CD14-positive monocyte (primary cell): ENCODE results near the gene PPP6R3. TPM values are rescaled to one million over a fixed set of nuclear protein-coding genes. Genes with fewer than 3 reads are reported as not detected.
A peak's percentile ranks its signal among the peaks of the same experiment; 100 is the strongest.

ENCODE experiments used
- DNase-seq, 3 donors: peaks; one replicate each; pipeline ENCODE4 v3.0.0-alpha.2; 2011 to 2022
- H2AFZ ChIP-seq: 2 replicates; pipeline ENCODE4 v1.6.0; 2012; ENCODE audit warnings: mild to moderate bottlenecking, low read depth, low read length, inconsistent platforms; ENCODE audit not compliant: insufficient read depth, poor library complexity, severe bottlenecking
- H3K27ac ChIP-seq, 2 donors: 1 replicate in 1 of 2; 2 replicates in 1 of 2; pipeline ENCODE4 v1.5.1; 2012 to 2013; ENCODE audit warnings: low read length in 2 of 2, control low read depth in 1 of 2, inconsistent platforms in 1 of 2, low read depth in 1 of 2, mild to moderate bottlenecking in 1 of 2
- H3K27me3 ChIP-seq, 2 donors: one replicate each; pipeline versions ENCODE4 v1.6.0 to v1.6.1; 2011 to 2013; ENCODE audit warnings: low read length in 2 of 2; ENCODE audit not compliant: control insufficient read depth in 2 of 2, insufficient read depth in 2 of 2
- H3K36me3 ChIP-seq, 2 donors: replicated peaks in 1 of 2; 1 replicate in 1 of 2; 2 replicates in 1 of 2; pipeline versions ENCODE4 v1.5.1 to v1.6.1; 2012 to 2013; ENCODE audit warnings: low read length in 2 of 2, control low read depth in 1 of 2, inconsistent platforms in 1 of 2, mild to moderate bottlenecking in 1 of 2; ENCODE audit not compliant: insufficient read depth in 2 of 2, control insufficient read depth in 1 of 2
- H3K4me1 ChIP-seq, 2 donors: 1 replicate in 1 of 2; 2 replicates in 1 of 2; pipeline versions ENCODE4 v1.5.1 to v1.6.1; 2012 to 2013; ENCODE audit warnings: low read length in 2 of 2, control low read depth in 1 of 2, inconsistent platforms in 1 of 2, mild to moderate bottlenecking in 1 of 2, moderate library complexity in 1 of 2; ENCODE audit not compliant: insufficient read depth in 2 of 2, control insufficient read depth in 1 of 2
- H3K4me2 ChIP-seq: replicated peaks from 2 replicates; pipeline ENCODE3; 2012; ENCODE audit warnings: low read length, moderate library complexity, mild to moderate bottlenecking; ENCODE audit not compliant: poor library complexity, severe bottlenecking; ENCODE audit errors: extremely low read depth
- H3K4me3 ChIP-seq, 3 experiments: fragments of 200-600 bp in 1 of 3; sonication (generic) in 1 of 3; replicated peaks in 1 of 3; 1 replicate in 2 of 3; 2 replicates in 1 of 3; pipeline ENCODE4 v1.5.1; 2011 to 2013; ENCODE audit warnings: low read length in 3 of 3, mild to moderate bottlenecking in 3 of 3, control low read depth in 2 of 3, low read depth in 2 of 3, inconsistent platforms in 1 of 3, moderate library complexity in 1 of 3
- H3K79me2 ChIP-seq: 2 replicates; pipeline ENCODE4 v1.6.0; 2012; ENCODE audit warnings: mild to moderate bottlenecking, control low read depth, inconsistent platforms, low read length, moderate library complexity; ENCODE audit not compliant: insufficient read depth
- H3K9ac ChIP-seq: 2 replicates; pipeline ENCODE4 v1.6.0; 2017; ENCODE audit warnings: low read length, mild to moderate bottlenecking; ENCODE audit not compliant: insufficient read depth, poor library complexity, severe bottlenecking
- H3K9me3 ChIP-seq, 2 donors: replicated peaks in 1 of 2; 1 replicate in 1 of 2; 2 replicates in 1 of 2; pipeline versions ENCODE4 v1.5.1 to v1.6.1; 2012 to 2013; ENCODE audit warnings: low read length in 2 of 2, control low read depth in 1 of 2; ENCODE audit not compliant: control insufficient read depth in 1 of 2, insufficient read depth in 1 of 2
- H4K20me1 ChIP-seq: 2 replicates; pipeline ENCODE4 v1.6.0; 2012; ENCODE audit warnings: mild to moderate bottlenecking, low read length, control low read depth, moderate library complexity; ENCODE audit not compliant: insufficient read depth
- H3K27ac Mint-ChIP-seq, 7 donors: one replicate each; pipeline ENCODE4 v1.8.0; 2020; ENCODE audit warnings: mild to moderate bottlenecking in 7 of 7, mixed read lengths in 7 of 7, moderate library complexity in 6 of 7, inconsistent platforms in 2 of 7
- H3K27me3 Mint-ChIP-seq, 3 donors: one replicate each; pipeline ENCODE4 v1.8.0; 2021 to 2022; ENCODE audit warnings: low read depth in 3 of 3, mild to moderate bottlenecking in 3 of 3, mixed read lengths in 3 of 3, moderate library complexity in 3 of 3, inconsistent platforms in 1 of 3
- H3K36me3 Mint-ChIP-seq, 2 donors: one replicate each; pipeline ENCODE4 v1.8.0; 2020; ENCODE audit warnings: mixed read lengths in 2 of 2, inconsistent platforms in 1 of 2, mild to moderate bottlenecking in 1 of 2
- H3K4me1 Mint-ChIP-seq: one replicate; pipeline ENCODE4 v1.8.0; 2020; ENCODE audit warnings: mild to moderate bottlenecking, mixed read lengths
- H3K4me3 Mint-ChIP-seq, 2 donors: one replicate each; pipeline ENCODE4 v1.8.0; 2020; ENCODE audit warnings: mild to moderate bottlenecking in 2 of 2, mixed read lengths in 2 of 2, moderate library complexity in 1 of 2
- H3K9me3 Mint-ChIP-seq, 7 donors: one replicate each; pipeline ENCODE4 v1.8.0; 2020 to 2022; ENCODE audit warnings: mixed read lengths in 7 of 7, mild to moderate bottlenecking in 6 of 7, moderate library complexity in 6 of 7, inconsistent platforms in 2 of 7
- CTCF ChIP-seq: fragments of 200-600 bp; IDR thresholded peaks from one replicate; pipeline ENCODE4 v1.8.0; 2022; ENCODE audit warnings: antibody characterized with exemption, mild to moderate bottlenecking
- WGBS: methylation state at CpG from one replicate; pipeline ENCODE4 v1.1.5; 2013; ENCODE audit warnings: missing lambda C conversion rate; ENCODE audit not compliant: insufficient coverage; 5-methylcytosine and 5-hydroxymethylcytosine counted together
- intact Hi-C, 2 donors: fragments of 100-400 bp; cut with micrococcal nuclease; formaldehyde crosslinking; loops; one replicate each; pipeline versions ENCODE4 v1.15.0 to v1.15.1; 2023
- polyA plus RNA-seq, 3 donors: library from polyadenylated mRNA; depleted of rRNA in 1 of 3; unstranded in 2 of 3; stranded (reverse) in 1 of 3; fragments of 300-500 nt in 2 of 3; fragments of >200 nt in 1 of 3; fragmentation: Illumina TruSeq in 2 of 3; gene quantifications; 1 replicate in 2 of 3; 2 replicates in 1 of 3; pipeline ENCODE4 v1.2.3, GENCODE V29; 2012 to 2021

Gene PPP6R3
- polyA plus RNA-seq, 3 donors = 22.9 to 39.4 (median 38.1) TPM

- H3K9me3 ChIP-seq = no peaks in the 10 kb centered on the region
- no peak overlapping the region for H3K4me3 Mint-ChIP-seq
- intact Hi-C loops = no loop called here
- no peaks in the 10 kb centered on the region for H4K20me1 ChIP-seq
- no peaks in the 10 kb centered on the region for H3K27me3 Mint-ChIP-seq
- H3K27ac ChIP-seq = no peak overlapping the region
- no peak for DNase-seq
- no peaks in the 10 kb centered on the region for H3K27me3 ChIP-seq
- no peaks in the 10 kb centered on the region for H3K79me2 ChIP-seq
- WGBS = 97% methylated on average over 21 of the region's 22 CpGs
- H3K36me3 Mint-ChIP-seq = peaks cover 0 to 2% of the 10 kb centered on the region in 2 donors
- no peaks in the 10 kb centered on the region for H3K36me3 ChIP-seq
- peaks cover 2% of the 10 kb centered on the region for H3K4me1 Mint-ChIP-seq
- TF ChIP-seq CTCF = no peak
- no peaks in the 10 kb centered on the region for H3K4me1 ChIP-seq
- H3K27ac Mint-ChIP-seq = peak overlapping the region in 1 of 7 donors; percentile 4
- no peak overlapping the region for H3K9ac ChIP-seq
- no peaks in the 10 kb centered on the region for H3K9me3 Mint-ChIP-seq
- H3K4me3 ChIP-seq = no peak overlapping the region
- H3K4me2 ChIP-seq = no peak overlapping the region
- no peak overlapping the region for H2AFZ ChIP-seq
Measured at GRCh38 chr11:68416070-68416578, 44.4 kb upstream of the PPP6R3 start.

GRCh38 chr11:68418648-68419047 lies 41.9 kb upstream of the PPP6R3 start:
- Histone ChIP-seq H3K4me3 (no peak overlapping the region), H3K36me3 (no peaks in the 10 kb centered on the region), H2AFZ (no peak overlapping the region), H4K20me1 (no peaks in the 10 kb centered on the region), H3K9me3 (no peaks in the 10 kb centered on the region), H3K9ac (no peak overlapping the region), H3K4me1 (no peaks in the 10 kb centered on the region), H3K79me2 (no peaks in the 10 kb centered on the region), H3K4me2 (no peak overlapping the region), H3K27ac (no peak overlapping the region), H3K27me3 (no peaks in the 10 kb centered on the region)
- H3K27me3 Mint-ChIP-seq = peaks cover 0 to 3% (median 0%) of the 10 kb centered on the region in 3 donors
- DNase-seq = no peak
- H3K9me3 Mint-ChIP-seq = peaks cover 0 to 2% (median 0%) of the 10 kb centered on the region in 7 donors
- peak overlapping the region in 1 of 7 donors; percentile 42 for H3K27ac Mint-ChIP-seq
- WGBS = 97% methylated on average over 6 of the region's 6 CpGs
- no peaks in the 10 kb centered on the region for H3K4me1 Mint-ChIP-seq
- no peak overlapping the region for H3K4me3 Mint-ChIP-seq
- intact Hi-C loops = no loop called here
- H3K36me3 Mint-ChIP-seq = no peaks in the 10 kb centered on the region
- TF ChIP-seq CTCF = no peak
